NCI-H748 (cell line): ENCODE measurements around the gene SOX10.
"Not testable (repeated sequence)": the region's sequence is repeated elsewhere in the genome, so short reads cannot be mapped to it uniquely, and the experiment has no call there.

Source experiments
- DNase-seq: peaks from one replicate; lab custom pipeline; 2025; ENCODE audit not compliant: unreplicated experiment; lab: John Stamatoyannopoulos, UW

SOX10 gene

GRCh38 chr22:37965940-37966664 lies 18.3 kb downstream of the SOX10 start:
- no peak for DNase-seq

GRCh38 chr22:37961062-37961461 lies 23.3 kb downstream of the SOX10 start:
- DNase-seq: no peak

- no peak for DNase-seq
These were observed 25.0 kb downstream of the SOX10 start for GRCh38 chr22:37959231-37959825.

GRCh38 chr22:37957232-37957631 lies 27.1 kb downstream of the SOX10 start:
- DNase-seq: no peak

GRCh38 chr22:37955825-37956397 lies 28.4 kb downstream of the SOX10 start:
- not testable (repeated sequence) for DNase-seq

- no peak for DNase-seq
These were observed 29.7 kb downstream of the SOX10 start for GRCh38 chr22:37954686-37955085.

GRCh38 chr22:37953437-37954179 lies 30.7 kb downstream of the SOX10 start, which contains the start of the genes C22orf23 and POLR2F:
TSS of gene C22orf23 (minus strand) at chr22:37953601. CDS start at chr22:37953149, 452 bp downstream.
TSS of gene POLR2F (plus strand) at chr22:37953699. CDS start at chr22:37953788, 89 bp downstream.
- peak; percentile 92 for DNase-seq

- peak; percentile 36 for DNase-seq
These were observed 31.3 kb downstream of the SOX10 start for GRCh38 chr22:37953062-37953436.

- DNase-seq: peak; percentile 18
These were observed 31.7 kb downstream of the SOX10 start for GRCh38 chr22:37952629-37953028.

GRCh38 chr22:37951305-37951704 lies 33.0 kb downstream of the SOX10 start:
- DNase-seq: no peak

- DNase-seq: not testable (repeated sequence)
These were observed 37.1 kb downstream of the SOX10 start for GRCh38 chr22:37947142-37947795.

- DNase-seq: not testable (repeated sequence)
These were observed 39.9 kb downstream of the SOX10 start for GRCh38 chr22:37944423-37944822.

- DNase-seq: no peak
These were observed 40.5 kb downstream of the SOX10 start for GRCh38 chr22:37943825-37944198.

- DNase-seq: no peak
These were observed 41.1 kb downstream of the SOX10 start for GRCh38 chr22:37943136-37943824.

GRCh38 chr22:37942133-37942532 lies 42.2 kb downstream of the SOX10 start:
- no peak for DNase-seq

- DNase-seq: no peak
These were observed 43.5 kb downstream of the SOX10 start for GRCh38 chr22:37940698-37941376.

GRCh38 chr22:37933711-37934376 lies 50.5 kb downstream of the SOX10 start:
- DNase-seq: peak; percentile 63

- DNase-seq: no peak
These were observed 51.4 kb downstream of the SOX10 start for GRCh38 chr22:37932821-37933578.

GRCh38 chr22:37932401-37932800 lies 52.0 kb downstream of the SOX10 start:
- DNase-seq: no peak
